Smooth muscle cell of the brain vasculature (primary cell): ENCODE data around the gene EEPD1.
A peak's percentile ranks its signal among the peaks of the same experiment; 100 is the strongest.
"Not testable (repeated sequence)": the region's sequence is repeated elsewhere in the genome, so short reads cannot be mapped to it uniquely, and the experiment has no call there.

ENCODE experiments used
- DNase-seq: peaks from one replicate; pipeline ENCODE4 v3.0.0-alpha.2; 2012; ENCODE audit warnings: low read depth, low spot score

EEPD1 gene

DNA sequence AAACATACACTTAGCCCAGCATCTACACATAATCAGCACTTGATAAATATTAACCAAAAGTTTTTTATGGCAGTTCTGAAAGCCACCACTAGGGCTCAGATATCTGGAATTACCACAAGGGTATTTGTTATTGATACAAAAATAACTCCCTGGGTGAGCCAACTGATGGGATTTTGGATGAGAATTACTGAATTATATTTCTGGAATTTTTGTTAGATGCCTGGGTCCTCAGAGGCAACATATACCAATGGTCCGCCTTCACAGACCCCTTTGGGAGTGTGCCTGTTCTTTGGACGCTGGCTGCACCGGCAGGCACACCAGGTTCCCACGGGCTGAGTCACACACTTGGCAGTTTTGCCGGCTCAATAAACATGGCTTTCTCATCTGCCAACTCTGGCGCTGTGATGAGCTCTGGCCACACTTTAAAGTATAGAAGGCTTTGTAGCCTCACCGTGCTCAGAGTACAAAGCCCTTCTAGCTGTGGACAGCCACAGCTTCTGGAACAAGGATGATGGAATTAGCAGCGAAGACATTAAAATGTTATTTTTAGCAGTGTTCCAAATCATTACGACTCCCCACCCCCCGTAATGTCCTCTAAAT, 24.5 kb upstream of the EEPD1 start:
- peak; percentile 78 for DNase-seq

DNA sequence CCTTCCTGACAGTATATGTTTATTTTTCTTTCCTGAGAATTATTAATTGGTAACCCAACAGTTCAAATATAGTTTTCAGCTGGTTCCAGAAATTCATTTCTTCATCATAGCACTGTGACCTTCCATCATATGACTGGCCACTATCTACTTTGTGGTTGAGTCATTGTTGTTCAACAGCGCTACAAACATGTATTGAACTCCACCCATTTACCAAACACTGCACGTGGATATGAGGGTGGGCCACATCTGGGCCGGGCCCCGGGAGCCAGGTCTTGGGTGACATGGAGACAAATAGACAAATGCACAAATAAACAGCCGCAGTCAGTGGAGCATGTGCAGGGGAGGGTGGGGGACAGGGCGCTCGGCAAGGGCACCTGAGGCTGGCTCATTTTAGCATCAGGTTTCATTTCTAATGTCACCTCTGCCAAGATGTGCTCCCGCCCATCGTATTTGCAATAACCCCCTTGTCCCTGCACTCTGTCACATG, 24.0 kb upstream of the EEPD1 start:
- no peak for DNase-seq

DNA sequence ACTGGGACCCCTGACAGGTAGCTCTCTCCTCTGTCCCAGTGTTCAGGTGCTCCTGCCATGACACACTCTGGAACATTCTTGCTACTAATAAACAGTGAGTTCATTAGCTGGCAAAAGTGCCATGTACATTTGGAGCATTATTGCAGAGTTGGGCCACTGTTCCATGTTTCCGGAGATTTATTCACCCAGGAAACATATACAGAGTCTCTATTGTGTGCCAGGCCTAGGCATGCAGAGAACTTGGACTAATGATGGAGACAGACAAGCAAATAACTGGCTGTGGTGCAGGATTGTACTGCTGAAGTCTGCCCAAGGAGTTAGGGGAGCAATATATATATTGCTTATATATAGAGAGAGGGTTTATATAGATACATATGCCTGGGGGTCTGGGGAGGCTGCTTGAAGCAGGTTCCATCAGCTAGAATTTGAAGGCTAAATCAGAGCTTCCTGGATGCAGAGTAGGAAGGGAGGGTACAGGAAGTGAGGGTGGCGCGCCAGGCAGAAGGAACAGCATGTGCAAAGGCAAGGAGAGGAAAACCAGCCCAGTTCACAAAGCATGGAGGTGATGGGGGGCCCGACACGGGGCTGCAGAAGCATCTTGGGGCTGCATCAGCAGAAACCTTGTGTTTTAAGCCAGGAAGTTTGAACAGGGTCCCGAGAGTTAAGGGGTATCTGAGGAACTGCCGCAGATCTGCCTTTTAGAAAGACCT, 22.7 kb upstream of the EEPD1 start:
- DNase-seq: no peak

DNA sequence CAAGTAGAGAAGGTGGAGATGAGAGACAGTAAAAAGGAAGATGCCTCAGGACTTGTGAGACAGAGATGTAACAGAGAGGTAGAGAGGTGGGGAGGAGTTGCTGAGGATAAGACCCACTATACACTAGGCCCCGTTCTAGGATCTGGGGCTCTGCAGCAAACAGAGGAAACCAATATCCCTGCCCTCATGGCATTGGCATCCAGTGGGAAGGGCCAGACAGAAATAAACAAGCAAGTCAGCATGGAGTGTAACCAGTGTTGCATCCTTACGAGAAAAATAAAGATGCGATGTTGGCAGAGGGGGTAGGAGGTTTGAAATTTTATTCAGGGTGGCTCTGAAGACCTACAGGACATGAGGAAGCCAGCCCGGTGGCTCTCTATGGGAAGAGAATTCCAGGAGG, 22.0 kb upstream of the EEPD1 start:
- no peak for DNase-seq

DNA sequence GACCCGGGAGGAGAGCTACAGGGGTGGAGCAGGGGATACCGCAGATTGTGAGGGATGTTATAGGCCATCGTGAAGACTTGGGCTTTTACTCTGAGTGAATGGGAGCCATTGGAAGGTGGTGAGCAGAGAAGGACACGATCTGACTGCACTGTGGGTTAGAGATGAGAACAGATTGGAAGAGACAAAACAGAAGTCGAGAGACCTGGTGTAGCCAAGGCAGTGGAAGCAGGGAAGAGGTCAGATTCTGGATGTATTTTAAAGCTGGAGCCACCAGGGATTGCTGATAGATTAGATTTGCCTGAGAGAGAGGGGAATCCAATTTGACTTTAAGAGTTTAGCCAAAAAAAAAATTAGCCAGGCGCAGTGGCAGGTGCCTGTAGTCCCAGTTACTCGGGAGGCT, 21.6 kb upstream of the EEPD1 start:
- no peak for DNase-seq

DNA sequence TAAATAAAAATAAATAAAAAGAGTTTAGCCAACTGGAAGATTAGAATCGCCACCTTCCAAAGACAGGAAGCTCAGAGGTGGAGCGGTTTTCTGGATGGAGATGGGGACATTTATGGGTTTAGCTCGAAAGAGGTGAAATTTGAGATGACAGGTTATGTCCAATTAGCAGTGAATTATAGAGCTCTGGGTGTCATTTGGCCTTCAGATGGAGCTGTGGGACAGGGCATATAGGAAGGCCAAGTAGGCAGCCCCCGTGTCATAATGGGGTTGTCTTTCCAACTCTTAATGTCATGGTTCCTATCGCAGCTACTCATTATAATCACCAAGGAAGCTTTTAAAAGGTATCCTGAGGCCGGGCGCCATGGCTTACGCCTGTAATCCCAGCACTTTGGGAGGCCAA, 21.0 kb upstream of the EEPD1 start:
- DNase-seq: no peak

DNA sequence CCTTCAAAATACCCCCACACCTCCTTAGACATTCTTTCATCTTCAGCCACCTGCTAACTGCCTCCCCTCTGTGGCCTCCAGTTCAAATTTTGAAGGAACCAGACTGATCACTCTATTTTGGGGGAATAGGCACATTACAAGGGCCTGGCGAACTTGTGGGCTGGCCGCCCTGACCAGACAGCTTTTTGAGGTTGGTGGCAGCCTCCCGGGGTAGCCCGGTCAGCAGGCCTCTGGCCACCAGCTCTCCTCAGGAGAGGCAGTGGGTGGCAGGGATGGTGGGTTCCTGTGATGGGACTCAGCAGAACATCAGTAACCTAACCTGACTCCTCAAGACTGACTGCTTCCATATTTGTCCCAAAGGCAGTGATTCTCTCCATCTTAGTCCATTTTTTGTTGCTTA, 17.4 kb upstream of the EEPD1 start:
- DNase-seq: no peak

DNA sequence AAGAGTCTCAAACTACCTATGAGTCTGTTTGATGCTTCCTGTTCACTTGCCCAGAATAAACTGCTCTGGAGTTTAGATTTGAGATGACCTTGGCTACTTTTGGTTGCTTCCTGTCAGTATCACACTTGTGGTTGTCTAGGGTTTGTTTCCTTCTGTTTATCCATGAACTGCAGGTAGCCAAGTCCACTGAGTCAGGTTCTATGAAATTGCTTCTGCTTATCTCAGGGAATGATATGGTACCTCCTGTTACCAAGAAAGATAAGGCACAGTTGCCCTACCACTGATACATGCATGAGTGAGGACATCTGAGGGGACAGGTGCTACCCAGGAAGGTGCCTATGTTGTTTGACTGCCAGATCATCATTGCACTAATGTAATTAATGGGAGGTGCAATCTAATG, 15.8 kb upstream of the EEPD1 start:
- DNase-seq: no peak

DNA sequence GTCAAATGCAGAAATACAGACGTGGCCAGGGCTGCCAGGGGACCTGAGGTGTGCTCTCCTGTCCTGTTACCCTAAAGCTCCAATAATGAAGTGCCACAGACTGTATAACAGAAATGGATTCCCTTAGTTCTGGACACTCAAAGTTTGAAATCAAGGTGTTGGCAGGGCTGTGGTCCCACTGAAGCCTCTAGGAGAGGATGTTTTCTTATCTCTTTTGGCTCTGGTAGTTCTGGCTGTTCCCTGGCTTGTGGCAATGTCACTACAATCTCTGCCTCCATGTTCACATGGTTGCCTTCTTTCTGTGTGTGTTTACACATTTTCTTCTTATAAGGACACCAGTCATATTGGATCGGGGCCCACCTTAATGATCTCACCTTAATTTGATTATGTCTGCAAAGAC, 15.3 kb upstream of the EEPD1 start:
- DNase-seq: no peak

DNA sequence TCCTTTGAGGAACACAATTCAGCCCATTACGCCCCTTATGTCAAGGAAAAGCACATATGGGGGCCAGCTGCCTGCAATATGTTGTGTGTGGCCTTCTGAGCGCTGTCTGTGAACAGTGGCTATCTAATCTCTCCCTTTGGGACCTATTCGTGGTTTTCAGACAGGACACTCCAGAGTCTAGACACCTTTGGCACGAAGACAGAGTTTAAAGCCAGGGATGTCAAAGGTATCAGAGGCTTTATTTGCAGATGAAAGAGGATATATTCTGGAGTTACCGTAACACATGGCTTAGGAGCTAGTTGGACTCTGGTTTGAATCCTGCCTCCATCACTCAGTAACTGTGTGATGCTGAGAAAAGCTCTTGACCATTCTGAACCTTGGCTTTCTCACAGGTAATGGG, 14.8 kb upstream of the EEPD1 start:
- no peak for DNase-seq

DNA sequence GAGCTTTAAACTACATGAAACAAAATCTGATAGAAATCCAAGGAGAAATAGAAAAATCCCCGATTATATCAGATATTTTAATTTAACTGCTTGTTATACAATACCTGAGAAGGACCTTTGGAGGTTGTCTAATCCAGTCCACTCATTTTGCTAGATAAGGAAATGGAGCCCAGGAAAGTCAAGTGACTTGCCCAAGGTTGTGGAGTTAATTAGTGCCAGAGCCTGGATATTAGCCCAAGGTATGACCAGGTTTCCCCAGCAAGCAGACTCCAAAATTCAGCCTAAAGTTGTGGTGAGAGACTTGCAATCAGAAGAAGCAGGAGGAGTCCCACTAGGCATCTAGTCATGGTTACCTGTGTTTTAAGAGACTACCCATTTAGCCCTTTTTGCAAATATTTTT, 11.7 kb upstream of the EEPD1 start:
- DNase-seq: no peak

DNA sequence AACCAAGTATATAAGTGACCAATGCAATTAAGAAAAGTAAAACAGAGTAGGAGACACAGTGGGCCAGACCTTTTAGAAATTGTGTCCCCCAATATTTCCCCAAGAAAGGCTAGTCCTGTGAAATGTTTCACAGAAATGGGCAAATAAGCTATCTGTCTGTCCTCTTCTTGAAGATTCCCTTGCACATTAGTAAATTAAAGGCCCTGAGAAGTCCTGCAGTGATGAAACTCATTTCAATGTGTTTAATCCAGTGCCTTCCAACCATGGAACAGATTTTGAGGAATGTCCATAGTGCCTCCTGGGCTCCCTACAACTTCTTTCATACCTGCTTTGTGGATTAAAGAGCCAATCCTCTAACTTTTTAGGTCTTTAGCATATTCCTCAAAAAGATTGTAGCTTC, 11.2 kb upstream of the EEPD1 start:
- DNase-seq: no peak

DNA sequence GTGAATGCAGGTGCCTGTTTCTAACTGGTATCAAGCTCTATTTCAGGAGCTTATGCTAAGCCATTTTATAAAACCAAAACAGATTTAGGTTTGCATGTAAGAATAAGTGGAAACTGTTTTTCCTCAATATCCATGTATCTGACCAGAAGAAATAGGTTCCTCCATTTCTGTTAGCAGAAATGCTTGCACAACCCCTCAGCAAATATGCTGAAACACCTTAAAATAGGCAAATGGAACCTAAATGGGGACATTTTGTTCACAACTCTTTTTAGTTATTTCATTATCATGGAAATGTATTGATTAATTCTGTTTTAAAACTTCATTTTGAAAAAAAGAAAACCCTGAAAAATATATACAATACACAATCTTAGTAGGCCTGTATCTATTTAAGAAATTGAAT, 8.9 kb upstream of the EEPD1 start:
- DNase-seq: no peak

DNA sequence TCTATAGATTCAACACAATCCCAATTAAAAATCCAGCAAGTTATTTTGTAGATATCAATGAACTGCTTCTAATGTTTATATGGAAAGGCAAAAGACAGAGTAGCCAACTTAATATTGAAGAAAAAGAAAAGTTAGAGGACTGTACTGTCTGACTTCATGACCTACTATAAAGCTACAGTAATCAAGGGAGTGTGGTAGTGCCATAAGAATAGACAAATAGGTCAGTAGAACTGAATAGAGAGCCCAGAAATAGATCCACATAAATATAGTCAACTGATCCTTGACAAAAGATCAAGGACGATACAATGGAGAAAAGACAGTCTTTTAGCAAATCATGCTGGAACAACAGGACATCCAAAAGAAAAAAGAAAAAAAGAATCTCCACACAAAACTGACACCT, 7.4 kb upstream of the EEPD1 start:
- no peak for DNase-seq

DNA sequence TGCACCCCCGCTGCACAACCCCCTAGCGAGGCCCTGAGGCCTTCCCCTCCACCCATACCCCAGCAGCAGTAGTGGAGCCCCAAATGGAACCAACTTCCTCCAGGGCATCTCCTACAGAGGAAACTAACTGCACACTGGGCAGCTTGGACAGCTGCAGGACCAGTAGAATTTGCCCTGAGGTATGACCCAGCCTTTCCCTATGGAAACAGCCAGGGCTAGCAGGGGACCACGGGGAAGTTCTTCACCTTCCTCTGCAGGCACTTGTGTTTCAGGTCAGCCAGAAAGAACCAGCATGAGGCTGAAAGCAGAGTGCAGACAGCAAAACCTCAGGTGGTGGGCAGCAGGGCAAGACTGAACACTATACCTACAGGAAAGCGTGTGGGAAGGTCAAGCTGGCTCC, 5.7 kb upstream of the EEPD1 start:
- no peak for DNase-seq

DNA sequence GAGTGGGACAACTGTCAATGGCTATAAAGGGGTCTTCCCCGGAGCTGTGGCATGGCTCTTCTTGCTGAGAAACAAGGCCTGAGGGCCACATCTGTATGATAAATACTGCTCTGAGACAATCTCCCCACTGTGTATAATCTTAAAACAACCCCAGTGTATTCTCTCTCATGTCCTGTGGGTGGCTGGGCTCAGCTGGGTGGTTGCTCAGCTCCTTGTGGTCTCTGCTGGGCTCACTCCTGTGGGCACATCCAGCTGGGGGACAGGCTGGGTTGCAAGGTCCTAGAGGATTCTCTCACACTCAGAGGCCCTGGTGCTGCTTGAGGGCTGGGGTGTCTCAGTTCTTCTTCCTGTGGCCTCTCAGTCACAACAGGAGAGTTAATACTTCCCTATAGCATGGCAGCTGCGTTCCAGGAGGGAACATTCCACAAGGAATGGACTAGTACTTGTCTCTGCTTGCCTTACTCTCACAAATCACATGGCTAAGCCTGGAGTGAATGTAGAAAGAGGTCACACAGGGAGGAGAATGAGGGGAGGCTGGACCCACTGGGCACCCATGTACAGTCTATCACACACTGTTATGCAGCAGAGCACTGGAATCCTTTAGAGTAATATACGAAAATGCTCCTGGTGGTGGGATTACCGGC, 4.5 kb upstream of the EEPD1 start:
- DNase-seq: no peak

DNA sequence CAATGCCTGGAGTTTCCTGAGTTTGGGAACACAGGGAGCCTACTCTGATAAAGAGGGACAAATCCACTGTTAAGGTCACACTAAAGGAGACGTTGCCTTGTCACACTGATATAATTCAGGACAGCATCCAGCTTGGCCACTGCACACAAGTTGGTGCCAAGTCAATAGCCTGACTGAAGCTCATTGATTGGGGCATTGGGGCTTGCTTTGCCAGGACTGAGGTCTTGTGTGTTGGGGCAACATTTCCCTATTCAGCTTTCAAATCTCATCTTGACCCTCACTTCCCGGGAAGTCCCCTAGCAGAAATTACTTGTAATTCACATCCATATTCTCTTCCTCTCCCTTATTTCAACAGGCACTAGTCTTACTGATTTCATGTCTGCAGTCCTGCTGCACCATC, 3.8 kb upstream of the EEPD1 start:
- DNase-seq: not testable (repeated sequence)

DNA sequence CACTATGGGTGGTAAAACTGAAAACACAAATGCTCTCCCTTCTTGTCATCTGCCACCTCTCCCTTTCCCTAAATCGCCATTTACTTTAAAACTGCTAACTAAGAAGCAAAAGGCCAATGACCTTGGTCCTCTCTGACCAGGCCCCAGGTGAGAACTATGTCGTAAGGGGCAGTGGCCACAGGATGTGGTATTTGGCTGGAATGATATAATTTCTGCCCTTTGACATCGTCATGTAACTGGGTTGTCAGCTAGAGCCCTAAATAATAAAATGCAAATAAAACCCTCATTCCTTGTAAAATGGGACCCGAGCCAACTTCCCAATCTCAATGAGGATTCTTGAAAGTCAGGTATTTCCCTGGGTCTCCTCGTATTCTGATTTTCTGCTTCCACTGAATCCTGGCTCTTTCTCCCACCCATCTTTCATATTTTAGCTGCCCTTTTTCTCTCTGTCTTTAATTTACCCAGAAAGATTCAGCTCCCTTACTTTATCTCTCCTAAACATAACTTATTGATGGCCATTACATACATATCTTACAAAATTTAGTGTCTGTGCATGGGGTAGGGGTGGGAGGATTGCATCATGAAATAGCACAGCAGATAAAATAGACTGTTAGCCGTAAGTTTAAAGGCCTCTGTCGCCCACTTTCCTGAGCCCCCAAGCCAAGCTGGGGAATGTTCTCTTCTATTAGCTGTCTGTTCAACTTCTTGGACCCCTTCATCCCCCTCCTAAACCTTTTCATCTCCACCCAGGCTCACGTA, 3.2 kb upstream of the EEPD1 start:
- no peak for DNase-seq

DNA sequence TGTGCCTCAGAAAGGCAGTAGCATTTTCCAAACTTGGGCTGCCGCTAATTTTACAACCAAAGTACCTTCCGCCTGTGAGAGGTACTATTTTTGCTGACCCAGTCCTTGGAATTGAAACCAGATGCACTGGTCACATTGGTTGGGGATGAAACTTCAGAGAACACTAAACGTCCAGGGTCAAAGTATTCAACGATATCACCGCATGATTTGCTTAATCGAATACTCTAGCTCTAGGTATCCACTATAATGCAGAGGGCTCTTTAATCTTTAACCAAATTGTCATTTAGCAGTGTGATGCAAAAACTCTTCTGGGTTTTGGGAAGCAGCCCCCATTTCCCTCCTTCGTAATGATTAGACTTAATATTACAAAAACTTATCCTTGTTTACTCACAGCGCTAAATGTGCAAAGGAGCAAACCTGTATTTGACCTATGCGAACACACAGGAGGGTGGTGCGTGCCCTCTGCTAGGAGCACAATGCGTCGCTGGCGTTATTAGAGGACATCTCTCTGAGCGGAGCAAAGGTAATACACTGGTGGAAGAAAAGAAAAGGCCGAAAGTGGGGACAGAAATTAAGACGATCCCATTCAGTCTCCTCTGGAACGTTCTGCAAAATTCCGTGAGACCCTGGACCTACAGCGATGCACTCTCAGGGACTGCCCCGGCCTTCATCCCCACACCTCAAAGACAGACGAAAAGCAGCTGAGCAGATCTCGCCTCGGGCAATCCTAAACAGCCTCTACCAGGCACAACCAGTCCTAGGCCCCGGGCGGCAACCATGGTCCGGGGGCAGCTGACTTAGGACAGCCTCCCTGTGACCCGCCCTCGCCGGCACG, 916 bp upstream of the EEPD1 start:
- no peak for DNase-seq

DNA sequence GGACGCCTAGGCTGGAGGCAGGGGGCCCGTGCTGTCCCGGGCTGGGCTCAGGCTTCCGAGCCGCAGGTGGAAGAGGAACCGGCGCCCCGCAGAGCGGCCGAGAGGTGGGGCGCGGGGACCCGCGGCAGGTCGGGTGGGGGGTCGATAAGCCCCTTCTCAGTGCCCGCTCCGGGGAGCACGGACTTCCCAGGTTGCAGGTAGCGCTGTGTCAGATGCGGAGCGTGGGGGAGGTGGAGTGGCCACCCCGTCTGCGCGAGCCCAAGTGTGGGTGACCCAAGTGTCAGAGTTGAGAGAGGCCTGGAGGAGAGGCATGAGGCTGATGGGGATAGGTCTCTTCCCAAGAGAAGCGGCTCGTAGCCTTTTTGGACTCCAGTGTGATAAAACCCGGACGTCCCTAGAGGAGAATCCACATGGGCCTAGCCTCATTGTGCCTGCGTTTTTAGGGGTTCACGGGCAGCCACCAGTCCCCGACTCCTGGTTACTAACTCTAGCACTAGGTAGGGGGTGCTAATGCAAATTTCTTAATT, 580 bp downstream of the EEPD1 start:
- no peak for DNase-seq
